IMR-90 (cell line): ENCODE measurements around the gene PPARG. TPM values are rescaled to one million over a fixed set of nuclear protein-coding genes. Genes with fewer than 3 reads are reported as not detected.

Experiments
- ATAC-seq: fragments of 200-7000 bp; cut with Tn5 transposase; 2 replicates; pipeline ENCODE4 v1.9.1; 2020; ENCODE audit warnings: low read depth, mild to moderate bottlenecking, moderate library complexity
- BruUV-seq: library from RNA; stranded (reverse); fragments of 400-500 nt; replicated peaks from 2 replicates; lab custom pipeline; 2021; lab: Mats Ljungman, UMichigan
- CTCF ChIA-PET: fragments of 300-600 bp; formaldehyde crosslinking; extraction: SDS; loops from one replicate; lab custom pipeline; 2021; ENCODE audit warnings: antibody characterized with exemption; lab: Yijun Ruan, JAX
- POLR2A ChIA-PET: fragments of 300-600 bp; sonication (Branson Sonifier 250); formaldehyde crosslinking; loops from one replicate; lab custom pipeline; 2022; ENCODE audit warnings: antibody characterized with exemption; ENCODE audit not compliant: unreplicated experiment; lab: Charles Lee
- DNase-seq: peaks from one replicate; pipeline ENCODE4 v3.0.0; 2013
- H2AFZ ChIP-seq: replicated peaks from 2 replicates; pipeline ENCODE3; 2013; ENCODE audit warnings: low read length, mild to moderate bottlenecking; ENCODE audit not compliant: poor library complexity
- H2AK5ac ChIP-seq: 2 replicates; pipeline ENCODE4 v1.6.1; 2013; ENCODE audit warnings: low read depth, low read length, inconsistent platforms
- H2AK9ac ChIP-seq: replicated peaks from 2 replicates; pipeline ENCODE3; 2013; ENCODE audit warnings: mild to moderate bottlenecking, low read depth, low read length, moderate library complexity; ENCODE audit not compliant: poor library complexity
- H2BK120ac ChIP-seq: 2 replicates; pipeline ENCODE4 v1.6.1; 2013; ENCODE audit warnings: low read depth, low read length, inconsistent platforms
- H2BK15ac ChIP-seq: 3 replicates; pipeline ENCODE4 v1.6.1; 2013; ENCODE audit warnings: low read depth, low read length, inconsistent platforms
- H2BK20ac ChIP-seq: 2 replicates; pipeline ENCODE4 v1.6.1; 2013; ENCODE audit warnings: low read depth, mild to moderate bottlenecking, inconsistent platforms, low read length, moderate library complexity
- H2BK5ac ChIP-seq: 2 replicates; pipeline ENCODE4 v1.6.1; 2013; ENCODE audit warnings: mild to moderate bottlenecking, low read depth, low read length, inconsistent platforms; ENCODE audit not compliant: poor library complexity, severe bottlenecking
- H3K14ac ChIP-seq: replicated peaks from 2 replicates; pipeline ENCODE4 v1.6.1; 2013; ENCODE audit warnings: low read depth, low read length, inconsistent platforms
- H3K18ac ChIP-seq: 2 replicates; pipeline ENCODE4 v1.6.1; 2013; ENCODE audit warnings: low read depth, low read length, control low read depth
- H3K23ac ChIP-seq: 2 replicates; pipeline ENCODE4 v1.6.1; 2013; ENCODE audit warnings: low read depth, low read length, inconsistent platforms
- H3K27ac ChIP-seq: 2 replicates; pipeline ENCODE4 v1.5.1; 2013; ENCODE audit warnings: mild to moderate bottlenecking, control low read depth, low read length; ENCODE audit not compliant: insufficient read depth
- H3K27me3 ChIP-seq: 2 replicates; pipeline ENCODE4 v1.6.1; 2013; ENCODE audit warnings: low read length; ENCODE audit not compliant: control insufficient read depth, insufficient read depth
- H3K36me3 ChIP-seq: 2 replicates; pipeline ENCODE4 v1.6.1; 2013; ENCODE audit warnings: low read length, mixed read lengths; ENCODE audit not compliant: control insufficient read depth, insufficient read depth
- H3K4ac ChIP-seq: 2 replicates; pipeline ENCODE4 v1.6.1; 2013; ENCODE audit warnings: low read depth, low read length, inconsistent platforms
- H3K4me1 ChIP-seq: 2 replicates; pipeline ENCODE4 v1.6.1; 2013; ENCODE audit warnings: low read length, mixed read lengths; ENCODE audit not compliant: control insufficient read depth, insufficient read depth
- H3K4me2 ChIP-seq: 2 replicates; pipeline ENCODE4 v1.6.1; 2013; ENCODE audit warnings: low read depth, mild to moderate bottlenecking, control low read depth, low read length, moderate library complexity
- H3K4me3 ChIP-seq: 2 replicates; pipeline ENCODE4 v1.5.1; 2013; ENCODE audit warnings: low read depth, mild to moderate bottlenecking, control low read depth, low read length, moderate library complexity; ENCODE audit not compliant: insufficient read depth
- H3K56ac ChIP-seq: 2 replicates; pipeline ENCODE4 v1.6.1; 2013; ENCODE audit warnings: low read length, inconsistent platforms; ENCODE audit not compliant: insufficient read depth; ENCODE audit errors: extremely low read depth
- H3K79me1 ChIP-seq, 2 experiments: 2 replicates each; pipeline ENCODE4 v1.6.1; 2013; ENCODE audit warnings: low read length in 2 of 2, inconsistent platforms in 1 of 2, low read depth in 1 of 2
- H3K9ac ChIP-seq: 2 replicates; pipeline ENCODE4 v1.6.1; 2013; ENCODE audit warnings: low read depth, low read length, control low read depth
- H3K9me1 ChIP-seq: 2 replicates; pipeline ENCODE4 v1.6.1; 2013; ENCODE audit warnings: low read length, inconsistent platforms; ENCODE audit not compliant: insufficient read depth
- H3K9me3 ChIP-seq: 2 replicates; pipeline ENCODE4 v1.6.1; 2013; ENCODE audit warnings: low read length; ENCODE audit not compliant: control insufficient read depth, insufficient read depth
- H4K20me1 ChIP-seq: 2 replicates; pipeline ENCODE4 v1.6.1; 2013; ENCODE audit warnings: low read length, inconsistent platforms; ENCODE audit not compliant: insufficient read depth
- H4K5ac ChIP-seq: 2 replicates; pipeline ENCODE4 v1.6.1; 2013; ENCODE audit warnings: mild to moderate bottlenecking, low read depth, low read length, control low read depth
- H4K8ac ChIP-seq, 2 experiments: 2 replicates each; pipeline ENCODE4 v1.6.1; 2013; ENCODE audit warnings: low read depth in 2 of 2, low read length in 2 of 2, control low read depth in 1 of 2, inconsistent platforms in 1 of 2
- H4K91ac ChIP-seq: 2 replicates; pipeline ENCODE4 v1.6.1; 2013; ENCODE audit warnings: low read depth, low read length, inconsistent platforms; ENCODE audit not compliant: insufficient read depth
- BHLHE40 ChIP-seq: fragments of 150-350 bp; IDR thresholded peaks from 2 replicates; pipeline ENCODE4 v1.6.1; 2016; ENCODE audit warnings: mild to moderate bottlenecking, low read depth, low read length
- CEBPB ChIP-seq: IDR thresholded peaks from 2 replicates; pipeline ENCODE4 v1.6.1; 2012; ENCODE audit warnings: low read depth, low read length, improper control_type of control experiment
- CHD1 ChIP-seq: IDR thresholded peaks from 2 replicates; pipeline ENCODE4 v1.6.1; 2012; ENCODE audit warnings: low read depth, low read length, improper control_type of control experiment
- FOS ChIP-seq: fragments of 150-350 bp; IDR thresholded peaks from 2 replicates; pipeline ENCODE4 v1.6.1; 2016; ENCODE audit warnings: low read depth, low read length
- MAZ ChIP-seq: IDR thresholded peaks from 2 replicates; pipeline ENCODE4 v1.6.1; 2012; ENCODE audit warnings: low read depth, mild to moderate bottlenecking, low read length, improper control_type of control experiment, moderate library complexity, borderline replicate concordance
- MXI1 ChIP-seq: IDR thresholded peaks from 2 replicates; pipeline ENCODE4 v1.6.1; 2012; ENCODE audit warnings: low read depth, mild to moderate bottlenecking, low read length, moderate library complexity, borderline replicate concordance
- NFE2L2 ChIP-seq: fragments of 150-350 bp; IDR thresholded peaks from 2 replicates; pipeline ENCODE4 v1.6.1; 2016; ENCODE audit warnings: low read depth, mild to moderate bottlenecking, low read length
- POLR2A ChIP-seq: IDR thresholded peaks from 2 replicates; pipeline ENCODE4 v1.6.1; 2012; ENCODE audit warnings: mild to moderate bottlenecking, low read depth, low read length
- RAD21 ChIP-seq: IDR thresholded peaks from 2 replicates; pipeline ENCODE4 v1.6.1; 2012; ENCODE audit warnings: low read length, improper control_type of control experiment
- RCOR1 ChIP-seq: IDR thresholded peaks from 2 replicates; pipeline ENCODE4 v1.6.1; 2012; ENCODE audit warnings: mild to moderate bottlenecking, low read length, improper control_type of control experiment; ENCODE audit not compliant: insufficient replicate concordance
- RFX5 ChIP-seq: IDR thresholded peaks from 2 replicates; pipeline ENCODE4 v1.8.0; 2012; ENCODE audit warnings: low read depth, mild to moderate bottlenecking, low read length, moderate library complexity
- SMC3 ChIP-seq: fragments of 150-350 bp; IDR thresholded peaks from 2 replicates; pipeline ENCODE4 v1.6.1; 2016; ENCODE audit warnings: low read depth, mild to moderate bottlenecking, antibody characterized with exemption, low read length, moderate library complexity
- WGBS, 2 experiments: methylation state at CpG; one replicate each; pipeline versions ENCODE4 v1.1.5 to v1.1.7; 2013; ENCODE audit warnings: missing lambda C conversion rate in 2 of 2; ENCODE audit not compliant: insufficient read length in 1 of 2; ENCODE audit errors: extremely low coverage in 2 of 2; 5-methylcytosine and 5-hydroxymethylcytosine counted together
- dilution Hi-C: fragments of 300-500 bp; cut with HindIII; formaldehyde crosslinking; loops from one replicate; pipeline ENCODE4 v1.14.3; 2018; ENCODE audit warnings: low sequenced_read_pairs; ENCODE audit not compliant: unreplicated experiment
- in situ Hi-C: fragments of 300-500 bp; cut with MboI; formaldehyde crosslinking; loops from 3 replicates; pipeline ENCODE4 v1.14.3; 2019; ENCODE audit warnings: low sequenced_read_pairs, inconsistent platforms, mixed read lengths
- intact Hi-C: fragments of 100-400 bp; cut with micrococcal nuclease; formaldehyde crosslinking; loops from 2 replicates; pipeline ENCODE4 v1.10.0; 2022
- polyA plus RNA-seq, 3 experiments: library from polyadenylated mRNA; depleted of rRNA; stranded (reverse); fragments of >200 nt; gene quantifications; 2 replicates each; pipeline ENCODE4 v1.2.3, GENCODE V29; 2012; ENCODE audit warnings: low replicate concordance in 1 of 3
- total RNA-seq: library from RNA; depleted of rRNA; stranded (reverse); fragments of >200 nt; gene quantifications from 2 replicates; pipeline ENCODE4 v1.2.3, GENCODE V29; 2012
- TF ChIP-seq, protein P1 (sequence below): conservative IDR thresholded peaks from 2 replicates; pipeline ENCODE4 v1.5.1; 2012; ENCODE audit warnings: mild to moderate bottlenecking, low read depth, low read length, improper control_type of control experiment
- TF ChIP-seq, protein P2 (sequence below): fragments of 150-350 bp; IDR thresholded peaks from 2 replicates; pipeline ENCODE4 v1.6.1; 2016; ENCODE audit warnings: low read depth, mild to moderate bottlenecking, low read length, moderate library complexity, borderline replicate concordance
- TF ChIP-seq, protein P3 (sequence below): fragments of 150-350 bp; IDR thresholded peaks from 2 replicates; pipeline ENCODE4 v1.6.1; 2017; ENCODE audit warnings: mild to moderate bottlenecking, antibody characterized with exemption, low read length, low read depth

Gene PPARG
- total and polyA plus RNA-seq, 2 of the 4 experiments (the other 2 are of a cell fraction): 11.2 to 23.8 TPM

DNA sequence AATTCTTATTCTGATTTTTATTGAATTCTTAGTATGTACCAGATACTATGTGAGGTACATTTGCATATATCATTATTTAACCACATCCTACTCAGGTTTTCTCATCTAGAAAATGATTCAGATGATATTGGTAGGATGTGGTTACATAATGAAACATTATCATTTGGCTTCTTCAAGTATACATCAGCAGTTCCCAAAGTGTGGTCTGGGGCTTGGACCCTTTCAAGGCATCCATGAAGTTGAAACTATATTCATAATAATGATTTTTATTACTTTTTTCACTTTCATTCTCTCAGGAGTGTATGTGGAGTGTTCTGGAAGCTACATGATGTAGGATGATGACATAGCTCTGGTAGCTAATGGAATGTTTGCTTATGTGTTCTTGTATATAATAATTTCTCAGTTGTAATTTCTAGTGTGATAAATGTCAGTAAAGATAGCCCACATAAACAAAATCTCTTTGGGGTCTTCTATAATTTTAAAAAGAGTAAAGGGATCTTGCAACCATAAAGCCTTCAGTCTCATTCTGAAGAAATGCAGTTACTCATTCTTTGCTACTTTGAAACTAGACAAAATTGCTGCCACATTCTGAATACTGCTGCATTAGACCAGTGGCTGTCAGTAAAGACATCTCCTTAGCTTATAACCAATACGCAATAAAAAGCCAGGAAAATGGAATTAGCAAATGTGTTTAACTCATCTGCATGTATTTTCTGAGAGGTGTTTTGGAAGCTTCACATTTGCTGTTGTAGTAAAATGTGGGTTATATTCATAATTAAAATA, 95.8 kb downstream of the PPARG start:
- dilution Hi-C loops (no loop called here), intact Hi-C loops (no loop called here), in situ Hi-C loops (no loop called here)
- Histone ChIP-seq H4K5ac (no peak overlapping the region), H3K4ac (no peak overlapping the region), H3K14ac (no peak overlapping the region), H2BK120ac (no peak overlapping the region), H3K9ac (no peak overlapping the region), H3K79me1 (no peaks in the 10 kb centered on the region; a peak in 1 of 4 replicates), H3K4me3 (no peak overlapping the region), H3K23ac (no peak overlapping the region), H3K56ac (no peak overlapping the region), H2AK9ac (no peak overlapping the region), H2AFZ (no peak overlapping the region), H4K20me1 (no peaks in the 10 kb centered on the region), H2BK20ac (no peak overlapping the region), H2AK5ac (no peak overlapping the region), H3K18ac (no peak overlapping the region), H3K4me2 (no peak overlapping the region), H3K27ac (no peak overlapping the region), H3K27me3 (no peaks in the 10 kb centered on the region), H2BK15ac (no peak overlapping the region), H3K9me3 (0 out of 2 replicates have a peak, but pooled peaks cover 1% of the 10 kb centered on the region), H4K8ac (no peak overlapping the region), H4K91ac (no peak overlapping the region), H2BK5ac (no peak overlapping the region), H3K9me1 (no peaks in the 10 kb centered on the region), H3K4me1 (no peaks in the 10 kb centered on the region; the same call in 1 of the 2 replicates), H3K36me3 (peaks cover 10% of the 10 kb centered on the region)
- ATAC-seq: peak; percentile 67
- DNase-seq: peak; percentile 34
- WGBS, 2 experiments: no CpG with 5 or more reads among the region's 1 CpG
- no TSS peak for BruUV-seq
- POLR2A ChIA-PET: no interaction called here
- TF ChIP-seq MXI1 (no peak), MAZ (no peak), NFE2L2 (no peak), RFX5 (no peak), RAD21 (no peak), FOS (no peak), BHLHE40 (no peak), CHD1 (no peak), RCOR1 (no peak), CEBPB (no peak), POLR2A (no peak), SMC3 (no peak)
- TF ChIP-seq, protein P1, sequence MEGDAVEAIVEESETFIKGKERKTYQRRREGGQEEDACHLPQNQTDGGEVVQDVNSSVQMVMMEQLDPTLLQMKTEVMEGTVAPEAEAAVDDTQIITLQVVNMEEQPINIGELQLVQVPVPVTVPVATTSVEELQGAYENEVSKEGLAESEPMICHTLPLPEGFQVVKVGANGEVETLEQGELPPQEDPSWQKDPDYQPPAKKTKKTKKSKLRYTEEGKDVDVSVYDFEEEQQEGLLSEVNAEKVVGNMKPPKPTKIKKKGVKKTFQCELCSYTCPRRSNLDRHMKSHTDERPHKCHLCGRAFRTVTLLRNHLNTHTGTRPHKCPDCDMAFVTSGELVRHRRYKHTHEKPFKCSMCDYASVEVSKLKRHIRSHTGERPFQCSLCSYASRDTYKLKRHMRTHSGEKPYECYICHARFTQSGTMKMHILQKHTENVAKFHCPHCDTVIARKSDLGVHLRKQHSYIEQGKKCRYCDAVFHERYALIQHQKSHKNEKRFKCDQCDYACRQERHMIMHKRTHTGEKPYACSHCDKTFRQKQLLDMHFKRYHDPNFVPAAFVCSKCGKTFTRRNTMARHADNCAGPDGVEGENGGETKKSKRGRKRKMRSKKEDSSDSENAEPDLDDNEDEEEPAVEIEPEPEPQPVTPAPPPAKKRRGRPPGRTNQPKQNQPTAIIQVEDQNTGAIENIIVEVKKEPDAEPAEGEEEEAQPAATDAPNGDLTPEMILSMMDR: no peak
- TF ChIP-seq, protein P2, sequence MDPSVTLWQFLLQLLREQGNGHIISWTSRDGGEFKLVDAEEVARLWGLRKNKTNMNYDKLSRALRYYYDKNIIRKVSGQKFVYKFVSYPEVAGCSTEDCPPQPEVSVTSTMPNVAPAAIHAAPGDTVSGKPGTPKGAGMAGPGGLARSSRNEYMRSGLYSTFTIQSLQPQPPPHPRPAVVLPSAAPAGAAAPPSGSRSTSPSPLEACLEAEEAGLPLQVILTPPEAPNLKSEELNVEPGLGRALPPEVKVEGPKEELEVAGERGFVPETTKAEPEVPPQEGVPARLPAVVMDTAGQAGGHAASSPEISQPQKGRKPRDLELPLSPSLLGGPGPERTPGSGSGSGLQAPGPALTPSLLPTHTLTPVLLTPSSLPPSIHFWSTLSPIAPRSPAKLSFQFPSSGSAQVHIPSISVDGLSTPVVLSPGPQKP: no peak
- TF ChIP-seq, protein P3, sequence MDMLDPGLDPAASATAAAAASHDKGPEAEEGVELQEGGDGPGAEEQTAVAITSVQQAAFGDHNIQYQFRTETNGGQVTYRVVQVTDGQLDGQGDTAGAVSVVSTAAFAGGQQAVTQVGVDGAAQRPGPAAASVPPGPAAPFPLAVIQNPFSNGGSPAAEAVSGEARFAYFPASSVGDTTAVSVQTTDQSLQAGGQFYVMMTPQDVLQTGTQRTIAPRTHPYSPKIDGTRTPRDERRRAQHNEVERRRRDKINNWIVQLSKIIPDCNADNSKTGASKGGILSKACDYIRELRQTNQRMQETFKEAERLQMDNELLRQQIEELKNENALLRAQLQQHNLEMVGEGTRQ: no peak
- CTCF ChIA-PET: interaction anchor here (0.7 to 1.1 kb wide), 2 partner anchors 8 to 12 kb away, joined by 4 read pairs; no protein-coding TSS in a partner anchor
